K562 (cell line): ENCODE data around the gene PRKD1. TPM values are rescaled to one million over a fixed set of nuclear protein-coding genes. Genes with fewer than 3 reads are reported as not detected.

Experiments used
- ATAC-seq: fragments of 200-7000 bp; cut with Tn5 transposase; 3 replicates; pipeline ENCODE4 v1.9.1; 2020; ENCODE audit warnings: moderate library complexity
- BruUV-seq: library from RNA; stranded (reverse); fragments of 400-500 nt; replicated peaks from 2 replicates; lab custom pipeline; 2021; lab: Mats Ljungman, UMichigan
- CTCF ChIA-PET: fragments of 300-600 bp; formaldehyde crosslinking; extraction: SDS; loops from one replicate; lab custom pipeline; 2021; ENCODE audit warnings: low intra/inter-chr PET ratio; lab: Yijun Ruan, JAX
- POLR2A ChIA-PET: fragments of 300-600, 350-650 bp; sonication (Branson Sonifier 250); formaldehyde crosslinking; extraction: SDS; loops from one replicate; lab custom pipeline; 2021; ENCODE audit warnings: antibody characterized with exemption, inconsistent platforms; lab: Yijun Ruan, JAX
- DNase-seq, 4 experiments: peaks; one replicate each; pipeline versions ENCODE4 v3.0.0 to v3.0.0-alpha.2; 2011 to 2018; ENCODE audit warnings: low spot score in 3 of 4, mixed read lengths in 3 of 4; ENCODE audit errors: extremely low read depth in 1 of 4
- FAIRE-seq: peaks from 2 replicates; lab custom pipeline; 2011; peaks lifted over from hg19 to GRCh38; lab: Jason Lieb, UNC
- H2AFZ ChIP-seq: 2 replicates; pipeline ENCODE4 v1.6.0; 2011; ENCODE audit warnings: low read depth, low read length, control low read depth, inconsistent platforms
- H3K27ac ChIP-seq: fragments of 200-600 bp; 3 replicates; pipeline ENCODE4 v1.8.0; 2011; ENCODE audit warnings: low read depth, mild to moderate bottlenecking, control low read depth, inconsistent platforms, low read length, moderate library complexity, mixed read lengths; ENCODE audit errors: extremely low read depth
- H3K27me3 ChIP-seq, 2 experiments: fragments of 300-600 bp in 1 of 2; 2 replicates in 1 of 2; 3 replicates in 1 of 2; pipeline versions ENCODE4 v1.6.0 to v1.8.0; 2011; ENCODE audit warnings: inconsistent platforms in 2 of 2, low read length in 2 of 2, mild to moderate bottlenecking in 1 of 2, mixed read lengths in 1 of 2, moderate library complexity in 1 of 2; ENCODE audit not compliant: control insufficient read depth in 2 of 2, insufficient read depth in 2 of 2
- H3K36me3 ChIP-seq: fragments of 300-600 bp; 3 replicates; pipeline ENCODE4 v1.8.0; 2011; ENCODE audit warnings: mild to moderate bottlenecking, low read length, inconsistent platforms; ENCODE audit not compliant: control insufficient read depth, insufficient read depth
- H3K4me1 ChIP-seq, 2 experiments: fragments of 200-600 bp in 1 of 2; replicated peaks in 1 of 2; 2 replicates in 1 of 2; 3 replicates in 1 of 2; pipeline versions ENCODE4 v1.5.1 to v1.8.0; 2011; ENCODE audit warnings: inconsistent platforms in 2 of 2, low read length in 2 of 2, mild to moderate bottlenecking in 1 of 2, mixed read lengths in 1 of 2, moderate library complexity in 1 of 2; ENCODE audit not compliant: control insufficient read depth in 2 of 2, insufficient read depth in 2 of 2
- H3K4me2 ChIP-seq: 2 replicates; pipeline ENCODE4 v1.6.1; 2011; ENCODE audit warnings: low read length, control low read depth, inconsistent platforms, mixed read lengths; ENCODE audit not compliant: insufficient read depth
- H3K4me3 ChIP-seq: fragments of 200-600 bp; sonication (generic), shearing (Covaris generic); 2 replicates; pipeline ENCODE4 v1.5.1; 2016; ENCODE audit warnings: control low read depth, inconsistent platforms
- H3K79me2 ChIP-seq: fragments of 200-600 bp; 3 replicates; pipeline ENCODE4 v1.8.0; 2011; ENCODE audit warnings: low read length, inconsistent platforms; ENCODE audit not compliant: control insufficient read depth, insufficient read depth
- H3K9ac ChIP-seq, 2 experiments: 2 replicates each; pipeline versions ENCODE4 v1.6.0 to v1.6.1; 2011; ENCODE audit warnings: low read depth in 2 of 2, low read length in 2 of 2, control low read depth in 1 of 2, inconsistent platforms in 1 of 2, mild to moderate bottlenecking in 1 of 2, mixed read lengths in 1 of 2; ENCODE audit not compliant: insufficient read depth in 1 of 2
- H3K9me1 ChIP-seq: one replicate; pipeline ENCODE4 v1.6.0; 2011; ENCODE audit warnings: inconsistent platforms, mild to moderate bottlenecking, low read length, moderate library complexity; ENCODE audit not compliant: control insufficient read depth, insufficient read depth
- H3K9me3 ChIP-seq: replicated peaks from 2 replicates; pipeline ENCODE4 v1.5.1; 2011; ENCODE audit warnings: low read depth, low read length, inconsistent platforms; ENCODE audit not compliant: control insufficient read depth, insufficient read depth
- H4K20me1 ChIP-seq: replicated peaks from 2 replicates; pipeline ENCODE4 v1.6.1; 2011; ENCODE audit warnings: low read length, inconsistent platforms, mixed read lengths; ENCODE audit not compliant: control insufficient read depth, insufficient read depth
- CC2D1A ChIP-seq: fragments of 450-650 bp; IDR thresholded peaks from 2 replicates; pipeline ENCODE4 v1.6.1; 2017; ENCODE audit warnings: mild to moderate bottlenecking
- COPS2 ChIP-seq: fragments of 450-650 bp; conservative IDR thresholded peaks from 2 replicates; pipeline ENCODE4 v1.6.1; 2016; ENCODE audit warnings: mild to moderate bottlenecking, moderate library complexity
- E2F3 ChIP-seq: fragments of 250-450 bp; sonication (Bioruptor Pico); IDR thresholded peaks from 2 replicates; pipeline ENCODE4 v1.4.0; 2020; ENCODE audit warnings: mild to moderate bottlenecking
- GABPB2 ChIP-seq: fragments of 250-450 bp; sonication (Bioruptor Pico); conservative IDR thresholded peaks from 2 replicates; pipeline ENCODE4 v1.5.1; 2021; ENCODE audit warnings: mild to moderate bottlenecking
- GTF2F1 ChIP-seq: IDR thresholded peaks from 2 replicates; pipeline ENCODE4 v1.6.1; 2011; ENCODE audit warnings: low read depth, low read length, improper control_type of control experiment
- LCOR ChIP-seq: sonication (generic); formaldehyde crosslinking; IDR thresholded peaks from 2 replicates; pipeline ENCODE4 v1.8.0; 2022; ENCODE audit warnings: mild to moderate bottlenecking, missing genetic modification reagents
- NR2C2 ChIP-seq, 2 experiments: fragments of 200-800 bp in 1 of 2; sonication (Bioruptor generic) in 1 of 2; sonication (generic) in 1 of 2; formaldehyde crosslinking in 1 of 2; IDR thresholded peaks; 2 replicates each; pipeline versions ENCODE4 v1.6.1 to v1.8.0; 2016 to 2022; ENCODE audit warnings: mild to moderate bottlenecking in 1 of 2, missing compliant biosample characterization in 1 of 2, missing genetic modification characterization in 1 of 2, missing genetic modification reagents in 1 of 2
- POLR3A ChIP-seq: IDR thresholded peaks from 2 replicates; pipeline ENCODE4 v1.6.1; 2011; ENCODE audit warnings: borderline replicate concordance, mild to moderate bottlenecking, moderate library complexity; ENCODE audit not compliant: insufficient read length, insufficient read depth; ENCODE audit errors: extremely low read depth
- RBM22 ChIP-seq: fragments of 200-400 bp; formaldehyde crosslinking; IDR thresholded peaks from 2 replicates; pipeline ENCODE4 v1.6.1; 2018; ENCODE audit warnings: low read length, low read depth; ENCODE audit not compliant: poor library complexity, severe bottlenecking
- TAF15 ChIP-seq: fragments of 200-400 bp; formaldehyde crosslinking; IDR thresholded peaks from 2 replicates; pipeline ENCODE4 v1.6.1; 2017; ENCODE audit warnings: mild to moderate bottlenecking, low read depth, low read length, moderate library complexity
- WHSC1 ChIP-seq: IDR thresholded peaks from one replicate; pipeline ENCODE4 v1.6.1; 2012; ENCODE audit warnings: low read length, control low read depth, inconsistent platforms
- ZBTB8A ChIP-seq: fragments of 450-650 bp; IDR thresholded peaks from 2 replicates; pipeline ENCODE4 v1.6.1; 2018; ENCODE audit warnings: mild to moderate bottlenecking, moderate library complexity; ENCODE audit not compliant: partially characterized antibody
- ZNF165 ChIP-seq: fragments of 250-450 bp; sonication (Bioruptor Pico); IDR thresholded peaks from 2 replicates; pipeline ENCODE4 v1.4.0; 2020; ENCODE audit warnings: borderline replicate concordance
- ZNF696 ChIP-seq: fragments of 250-450 bp; sonication (Bioruptor Pico); conservative IDR thresholded peaks from 2 replicates; pipeline ENCODE4 v1.4.0; 2020; ENCODE audit warnings: mild to moderate bottlenecking, moderate library complexity
- WGBS: fragments of 100-300 bp; shearing (Covaris generic); methylation state at CpG from one replicate; pipeline ENCODE4 v1.1.6; 2016; ENCODE audit warnings: low coverage, mixed read lengths; ENCODE audit not compliant: insufficient coverage; ENCODE audit errors: missing lambda C conversion rate; 5-methylcytosine and 5-hydroxymethylcytosine counted together
- in situ Hi-C: fragments of 300-500 bp; cut with MboI; formaldehyde crosslinking; loops from 4 replicates; pipeline ENCODE4 v1.15.0; 2018; ENCODE audit warnings: inconsistent platforms, mixed read lengths
- intact Hi-C: fragments of 100-400 bp; cut with micrococcal nuclease; formaldehyde crosslinking; loops from 2 replicates; pipeline ENCODE4 v1.14.2; 2022
- polyA plus RNA-seq, 8 experiments: library from polyadenylated mRNA; depleted of rRNA in 4 of 8; stranded (reverse) in 5 of 8; unstranded in 3 of 8; fragments of >200 nt; fragmentation: Nextera tagmentation in 2 of 8; fragmentation: Illumina TruSeq in 1 of 8; extraction: Ambion mirVana in 2 of 8; extraction: Trizol in 1 of 8; gene quantifications; 2 replicates each; pipeline versions ENCODE4 v1.2.1 to v1.2.3, GENCODE V29; 2011 to 2014; ENCODE audit warnings: inconsistent platforms in 1 of 8, missing spikeins in 1 of 8
- total RNA-seq, 7 experiments: library from RNA; depleted of rRNA in 6 of 7; stranded (reverse); fragments of >200 nt in 6 of 7; fragmentation: Illumina TruSeq in 2 of 7; extraction: Trizol in 2 of 7; gene quantifications; 2 replicates each; pipeline versions ENCODE4 v1.2.1 to v1.2.3, GENCODE V29; 2011 to 2021; ENCODE audit warnings: low replicate concordance in 1 of 7

The PRKD1 gene
- total and polyA plus RNA-seq, 9 of the 15 experiments (the other 6 are each of a cell fraction or from before 2014, with no cell fraction given): 0.04 to 0.25 (median 0.13) TPM; not detected in 1

- H3K9ac ChIP-seq: no peak overlapping the region
- no peaks in the 10 kb centered on the region for H3K27me3 ChIP-seq
- POLR2A ChIA-PET: interaction anchor here (0.7 kb wide), 1 partner anchor 694 kb away, joined by 3 read pairs; no protein-coding TSS in a partner anchor
- H2AFZ ChIP-seq: no peak overlapping the region
- H3K4me2 ChIP-seq: no peak overlapping the region
- CTCF ChIA-PET: no interaction called here
- H3K4me3 ChIP-seq: no peak overlapping the region
- intact Hi-C loops: no loop called here
- no peaks in the 10 kb centered on the region for H3K4me1 ChIP-seq
- FAIRE-seq (no peak), ATAC-seq (no peak), DNase-seq (no peak)
- H3K27ac ChIP-seq: no peak overlapping the region
- in situ Hi-C loops: no loop called here
- H3K9me3 ChIP-seq: no peaks in the 10 kb centered on the region
- 10% methylated on average over 1 of the region's 1 CpG for WGBS
- no peaks in the 10 kb centered on the region for H3K79me2 ChIP-seq
- no peaks in the 10 kb centered on the region for H3K9me1 ChIP-seq
- BruUV-seq: no TSS peak
- TF ChIP-seq POLR3A: no peak
- no peak for TF ChIP-seq LCOR (CRISPR knock-in tag)
- no peaks in the 10 kb centered on the region for H3K36me3 ChIP-seq
- H4K20me1 ChIP-seq: no peaks in the 10 kb centered on the region
These were observed 170.4 kb downstream of the PRKD1 start for GRCh38 chr14:29757188-29757680.

DNA sequence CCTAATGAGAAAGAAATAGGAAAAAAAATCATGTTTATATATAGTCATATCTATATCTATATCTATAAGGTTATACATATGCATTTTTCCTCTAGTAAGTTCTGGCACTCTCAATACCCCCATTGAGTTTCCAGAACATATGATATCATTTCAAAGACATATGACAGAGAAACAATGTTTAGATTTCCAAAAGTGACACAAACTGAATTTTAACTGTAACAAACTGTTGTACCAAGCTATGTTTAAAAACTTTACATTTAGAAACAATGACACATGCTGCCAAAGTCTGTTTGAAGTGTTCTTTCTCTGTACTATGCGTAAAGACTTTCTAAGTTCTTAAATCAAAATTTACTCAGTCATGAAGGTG lies 171.6 kb downstream of the PRKD1 start:
- no peak overlapping the region for H3K27ac ChIP-seq
- H3K36me3 ChIP-seq: no peaks in the 10 kb centered on the region
- TF ChIP-seq GTF2F1: no peak
- no peak for TF ChIP-seq GABPB2 (CRISPR knock-in tag)
- no peak for TF ChIP-seq NR2C2 (CRISPR knock-in tag; IDR thresholded peaks at IDR 0.05)
- no peak for TF ChIP-seq NR2C2 (tag; IDR thresholded peaks at IDR 0.05)
- TF ChIP-seq ZNF696 (CRISPR knock-in tag): no peak
- no peak for TF ChIP-seq CC2D1A
- no peak for TF ChIP-seq ZNF165 (CRISPR knock-in tag)
- no peak for TF ChIP-seq COPS2
- no peak for TF ChIP-seq WHSC1
- no peak for TF ChIP-seq E2F3 (CRISPR knock-in tag)
- no peak for TF ChIP-seq ZBTB8A
- TF ChIP-seq TAF15: no peak
- no peak for TF ChIP-seq RBM22
- TF ChIP-seq, all 486 proteins: peak for 0
- intact Hi-C loops (no loop called here), in situ Hi-C loops (no loop called here)
- Histone ChIP-seq H3K9me1 (no peaks in the 10 kb centered on the region), H3K9ac (no peak overlapping the region), H3K4me1 (no peaks in the 10 kb centered on the region), H3K4me2 (no peak overlapping the region), H3K9me3 (no peaks in the 10 kb centered on the region), H3K79me2 (no peaks in the 10 kb centered on the region), H2AFZ (no peak overlapping the region), H3K27me3 (no peaks in the 10 kb centered on the region), H3K4me3 (no peak overlapping the region), H4K20me1 (no peaks in the 10 kb centered on the region)
- 50% methylated on average over 1 of the region's 1 CpG for WGBS
- DNase-seq (no peak), ATAC-seq (no peak), FAIRE-seq (no peak)
- no TSS peak for BruUV-seq
- CTCF ChIA-PET: no interaction called here
- POLR2A ChIA-PET: interaction anchor here (0.6 kb wide), 1 partner anchor 35 kb away, joined by 4 read pairs; no protein-coding TSS in a partner anchor
